ENCODE results near the gene RND1.

The RND1 gene

DNA sequence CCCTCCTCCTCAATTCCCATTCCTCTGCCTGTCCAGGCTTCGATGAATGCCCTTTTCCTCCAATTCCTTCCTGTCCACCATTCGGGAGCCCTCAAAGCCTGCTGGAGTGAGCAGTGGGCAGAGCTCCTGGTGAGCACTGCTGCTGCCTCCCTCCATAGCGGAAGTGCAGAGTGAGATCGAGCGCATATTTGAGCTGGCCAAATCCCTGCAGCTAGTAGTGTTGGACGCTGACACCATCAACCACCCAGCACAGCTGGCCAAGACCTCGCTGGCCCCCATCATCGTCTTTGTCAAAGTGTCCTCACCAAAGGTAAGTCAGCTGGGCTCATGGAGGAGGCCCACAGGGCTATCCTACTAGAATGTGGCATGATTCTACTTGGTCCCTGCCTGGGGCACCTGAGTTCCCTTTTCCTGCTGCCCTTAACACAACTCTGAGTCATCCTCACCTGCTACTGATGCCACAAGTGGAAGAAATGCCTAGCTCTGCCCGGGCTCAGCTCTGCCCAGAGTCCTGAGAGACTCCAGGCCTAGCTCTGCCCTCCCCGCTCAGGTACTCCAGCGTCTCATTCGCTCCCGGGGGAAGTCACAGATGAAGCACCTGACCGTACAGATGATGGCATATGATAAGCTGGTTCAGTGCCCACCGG is 39.3 kb downstream of the RND1 start:
- DNase-seq, result no peak

DNA sequence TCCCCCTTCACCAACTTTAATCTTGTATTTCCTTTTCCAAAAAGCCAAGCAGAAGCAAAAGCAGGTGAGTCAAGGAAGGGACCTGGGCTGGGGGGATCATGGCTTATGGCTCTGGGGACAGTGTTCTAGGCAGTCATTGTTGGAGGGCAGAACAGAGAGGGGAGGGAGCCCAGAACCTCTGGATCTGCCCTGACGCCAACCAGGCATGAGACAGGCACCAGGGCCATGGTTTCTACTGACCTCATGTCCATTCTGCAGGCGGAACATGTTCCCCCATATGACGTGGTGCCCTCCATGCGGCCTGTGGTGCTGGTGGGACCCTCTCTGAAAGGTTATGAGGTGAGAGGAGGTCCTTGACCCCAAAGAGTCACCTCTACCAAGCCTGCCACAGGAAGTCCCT is 40.8 kb downstream of the RND1 start:
- DNase-seq, result no peak

DNA sequence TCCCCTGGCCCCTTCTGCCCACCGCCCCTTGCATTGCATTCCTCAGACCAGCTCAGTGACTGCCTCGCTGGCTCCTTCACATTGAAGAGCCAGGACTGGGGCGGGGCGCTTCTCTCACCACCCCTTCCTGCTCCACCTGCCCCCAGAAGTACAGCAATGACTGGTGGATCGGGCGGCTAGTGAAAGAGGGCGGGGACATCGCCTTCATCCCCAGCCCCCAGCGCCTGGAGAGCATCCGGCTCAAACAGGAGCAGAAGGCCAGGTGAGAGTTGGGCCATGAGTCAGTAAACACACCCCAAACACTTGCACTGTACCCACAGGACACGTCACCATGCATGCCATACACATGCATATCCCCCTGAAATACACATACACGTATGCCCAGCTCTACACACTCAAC is 41.6 kb downstream of the RND1 start:
- no peak for DNase-seq

DNA sequence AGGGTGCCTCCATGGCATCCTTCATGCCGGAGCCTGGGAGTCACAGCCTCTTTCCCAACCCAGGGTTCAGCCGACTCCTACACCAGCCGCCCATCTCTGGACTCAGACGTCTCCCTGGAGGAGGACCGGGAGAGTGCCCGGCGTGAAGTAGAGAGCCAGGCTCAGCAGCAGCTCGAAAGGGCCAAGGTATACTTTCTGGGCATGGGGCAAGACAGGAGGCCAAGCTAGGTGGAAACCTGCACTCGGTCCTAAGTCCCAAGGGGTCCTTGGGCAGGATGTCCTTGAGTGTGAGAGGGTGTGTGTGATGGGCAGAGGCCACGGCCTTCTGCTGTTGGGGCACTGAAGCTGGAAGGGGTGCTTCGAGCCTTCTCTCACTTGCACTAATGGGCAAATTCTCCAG is 42.4 kb downstream of the RND1 start:
- DNase-seq, result no peak

DNA sequence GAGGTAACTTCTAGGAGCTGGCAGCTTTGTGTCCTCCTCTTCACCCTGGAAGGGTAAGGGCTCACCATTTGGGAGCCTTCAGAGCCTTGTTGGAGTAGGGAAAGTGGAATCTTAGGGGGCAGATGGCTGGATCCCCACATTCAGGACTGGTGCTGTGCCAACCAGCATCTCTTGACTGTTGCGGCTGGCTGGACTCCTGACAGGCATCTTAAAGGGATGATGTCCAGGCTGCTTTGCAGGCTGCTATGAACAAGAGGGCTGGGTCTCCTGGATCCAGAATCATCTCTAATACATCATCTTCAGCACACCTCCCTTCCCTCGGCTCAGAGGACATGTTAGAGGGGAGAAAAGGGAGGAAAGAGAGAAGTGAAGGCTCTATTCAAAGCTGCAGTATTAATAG is 43.0 kb downstream of the RND1 start:
- DNase-seq, result no peak

- DNase-seq, result no peak
These were observed 43.5 kb downstream of the RND1 start for GRCh38 chr12:48822139-48822538.

DNA sequence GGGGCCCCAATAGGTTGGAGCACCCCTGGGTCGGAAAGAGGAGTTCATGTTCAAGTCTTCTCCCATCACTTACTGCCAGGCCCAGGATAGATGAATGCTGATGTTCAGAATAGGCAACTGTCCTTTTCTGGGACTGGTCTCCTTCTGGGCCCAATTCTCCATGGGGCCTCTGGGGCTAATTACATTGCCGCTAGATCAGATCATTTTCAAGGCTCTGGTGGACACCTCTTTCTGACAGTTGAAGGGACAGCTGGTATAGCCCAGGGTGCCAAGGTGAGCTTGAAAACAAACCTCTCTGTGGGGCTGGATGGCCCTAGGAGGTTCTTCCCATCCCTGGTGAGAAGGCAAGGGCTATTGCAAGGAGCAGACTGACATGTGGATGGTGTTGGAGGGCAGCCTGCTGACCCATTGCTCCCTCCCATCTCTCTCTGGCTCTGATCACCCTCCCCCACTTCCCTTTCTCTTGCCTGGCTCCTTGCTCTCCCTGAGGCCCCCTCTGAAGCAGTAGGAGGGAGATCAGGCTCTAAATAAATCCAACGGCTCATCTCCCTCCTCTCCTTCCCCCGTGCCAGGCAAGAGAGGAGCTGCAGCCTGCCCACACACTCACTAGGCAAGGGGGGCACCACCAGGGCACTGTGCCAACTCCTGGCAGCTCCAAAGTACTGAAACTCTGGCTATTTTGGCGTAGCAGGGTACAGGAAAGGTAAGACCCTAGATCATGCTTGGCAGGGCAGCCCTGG is 45.5 kb downstream of the RND1 start:
- DNase-seq, result no peak

- no peak for DNase-seq
These were observed 46.7 kb downstream of the RND1 start for GRCh38 chr12:48818831-48819590.

GRCh38 chr12:48817873-48818830 is 47.5 kb downstream of the RND1 start, which contains the start of gene CACNB3:
CACNB3 (plus strand) TSS chr12:48818496; CDS start chr12:48818930, 434 bp downstream.
- peak; percentile 27 for DNase-seq

DNA sequence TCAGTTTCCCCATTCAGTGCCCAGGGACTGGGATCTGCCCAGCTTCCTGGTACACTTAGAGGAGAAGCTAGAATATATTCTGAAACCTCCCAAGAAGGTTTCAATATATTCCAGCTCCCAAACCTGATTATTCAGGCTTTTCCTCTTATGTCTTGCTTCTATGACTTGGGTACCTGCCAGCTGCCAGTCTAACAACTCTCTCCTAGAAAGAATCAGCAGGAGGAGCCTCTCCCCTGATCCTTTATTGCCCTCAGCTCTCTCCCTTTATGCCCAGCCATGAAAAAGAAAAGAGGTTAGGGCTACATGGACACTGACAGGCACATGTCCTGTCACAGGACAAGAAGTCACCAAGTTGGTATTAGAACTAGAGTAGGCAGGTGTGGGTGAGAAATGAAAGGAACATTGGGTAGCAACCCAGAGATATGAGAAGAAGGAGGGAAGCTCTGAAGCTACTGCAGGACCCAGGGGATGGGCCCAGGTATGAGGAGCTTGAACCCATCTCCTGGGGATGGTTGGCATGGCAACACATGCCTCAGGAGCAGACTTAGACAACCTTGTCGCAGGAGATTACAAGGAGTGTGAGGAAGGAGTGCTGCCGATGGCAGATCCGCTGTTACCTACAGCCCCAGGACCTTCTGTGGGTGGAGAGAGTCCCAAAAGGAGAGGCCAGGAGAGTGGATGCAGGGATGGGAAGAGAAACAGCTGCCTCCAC is 49.4 kb downstream of the RND1 start:
- no peak for DNase-seq

DNA sequence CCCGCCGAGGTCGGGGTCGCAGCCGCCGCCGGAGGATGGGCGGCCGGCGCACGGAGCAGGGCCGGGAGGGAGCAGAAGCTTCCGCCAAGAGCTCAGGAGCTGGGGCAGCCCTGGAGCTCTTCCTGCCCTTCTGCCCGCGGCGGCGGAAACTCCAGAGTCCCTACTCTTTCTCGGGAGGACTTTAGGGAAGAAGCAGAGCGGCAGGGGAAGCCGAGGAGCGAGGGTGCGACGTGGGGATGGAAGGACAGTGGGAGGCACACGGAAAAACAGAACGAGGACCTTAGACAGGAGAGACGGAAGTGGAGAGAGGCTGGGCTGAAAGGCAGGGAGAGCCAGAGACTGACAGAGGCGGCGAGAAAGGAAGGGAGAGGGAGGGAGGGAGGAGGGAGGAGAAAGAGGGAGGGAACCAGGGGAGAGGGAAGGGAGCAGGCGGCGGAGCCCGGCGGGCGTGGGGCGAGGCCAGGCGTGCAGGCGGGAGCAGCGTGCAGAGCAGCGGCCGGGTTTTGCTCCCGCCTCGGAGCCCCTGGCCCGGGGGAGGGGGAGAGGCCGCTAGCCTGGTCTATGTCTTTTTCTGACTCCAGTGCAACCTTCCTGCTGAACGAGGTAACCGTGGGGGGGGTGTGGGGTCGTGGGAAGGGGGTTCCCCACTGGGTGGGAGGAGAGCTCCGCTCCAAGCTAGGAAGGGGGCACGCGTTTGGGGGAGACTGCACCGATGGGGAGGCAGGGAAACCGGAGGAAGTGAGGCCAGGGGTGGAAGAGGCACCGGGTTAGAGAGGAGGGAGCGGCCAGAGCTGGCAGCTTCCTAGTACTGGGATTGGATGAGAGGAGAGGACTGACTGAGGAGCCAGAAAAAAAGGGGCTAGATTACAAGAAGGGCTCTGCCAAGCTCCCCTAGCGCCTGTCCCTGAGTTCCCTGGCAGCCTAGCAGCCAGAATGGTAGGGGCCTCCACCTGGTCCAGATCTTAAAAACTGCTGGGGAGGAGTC is 50.3 kb downstream of the RND1 start:
- DNase-seq, result peak; percentile 55

DNA sequence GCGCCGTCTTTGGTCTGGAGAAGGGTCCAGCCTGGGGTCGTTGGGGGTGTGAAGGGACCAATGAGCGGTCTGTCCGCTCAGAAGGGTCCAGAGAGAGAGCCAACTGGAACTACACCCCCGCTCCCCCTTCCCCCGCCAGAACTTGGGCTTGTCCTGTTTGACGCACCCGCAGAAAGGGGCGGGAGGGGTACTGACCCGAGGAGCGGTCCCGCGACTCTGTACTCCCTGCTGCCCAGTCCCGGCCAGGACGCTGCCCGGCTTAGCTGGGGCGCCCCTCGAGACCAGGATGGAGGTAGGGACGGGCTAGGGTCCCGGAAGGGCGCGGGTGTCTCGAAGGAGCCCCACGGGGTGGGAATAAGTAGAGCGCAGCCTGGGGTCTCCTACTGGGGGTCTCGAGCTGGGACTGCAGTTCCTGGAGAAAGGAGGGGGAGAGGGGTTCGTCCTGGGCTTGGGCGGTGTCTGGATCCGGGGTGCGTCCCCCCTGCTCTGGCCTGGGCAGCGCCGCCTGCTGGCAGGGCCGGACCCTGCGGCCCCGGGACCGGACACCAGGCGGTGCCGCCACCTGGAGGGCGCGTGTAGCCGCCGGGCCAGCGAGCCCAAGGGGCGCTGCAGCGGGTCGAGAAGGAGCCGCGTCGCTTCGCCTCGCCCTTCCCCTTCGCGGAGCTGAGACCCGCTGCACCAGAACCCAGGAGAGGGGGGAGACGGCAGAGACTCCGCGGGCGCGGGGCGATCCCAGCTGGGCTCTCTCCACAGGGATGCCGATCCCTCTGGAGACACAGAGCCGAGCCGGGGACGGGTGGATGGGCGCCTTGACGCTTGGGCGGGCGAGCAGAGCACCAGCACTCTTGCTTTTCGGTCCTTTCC is 51.2 kb downstream of the RND1 start:
- DNase-seq, result peak; percentile 18

- DNase-seq, result no peak
These were observed 52.0 kb downstream of the RND1 start for GRCh38 chr12:48813465-48814261.

- no peak for DNase-seq
These were observed 53.3 kb downstream of the RND1 start for GRCh38 chr12:48812389-48812788.

- DNase-seq, result no peak
These were observed 54.1 kb downstream of the RND1 start for GRCh38 chr12:48811437-48812090.

DNA sequence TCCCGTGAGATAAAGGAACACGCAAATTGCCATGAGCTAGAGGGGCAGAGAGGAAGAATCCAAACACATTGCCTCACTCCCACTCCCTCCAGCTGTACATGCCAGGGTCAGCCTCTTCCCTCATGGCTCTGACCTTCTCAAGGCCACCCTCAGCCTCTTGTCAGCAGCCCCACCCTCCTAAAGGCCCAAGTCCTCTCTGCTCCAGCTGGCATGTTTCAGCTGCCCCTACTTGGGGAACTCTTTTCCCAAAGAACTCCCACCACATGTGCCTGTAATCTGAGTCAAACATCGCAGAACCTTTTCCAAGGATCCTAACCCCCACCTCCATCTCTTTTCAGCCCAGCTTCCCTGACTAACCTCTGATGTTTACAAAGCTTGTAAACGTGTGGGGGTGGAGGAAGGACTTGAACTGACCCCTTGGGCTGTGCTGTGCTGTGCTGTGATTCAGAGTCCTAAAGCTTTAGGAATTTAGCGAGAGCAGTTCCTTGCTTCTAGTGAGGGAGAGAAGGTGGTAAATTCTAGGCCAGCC is 54.7 kb downstream of the RND1 start:
- DNase-seq, result no peak

- DNase-seq, result no peak
These were observed 57.7 kb downstream of the RND1 start for GRCh38 chr12:48807981-48808380.
